ENCODE measurements around the gene ZMYND8. TPM values are rescaled to one million over a fixed set of nuclear protein-coding genes. Genes with fewer than 3 reads are reported as not detected.

Gene ZMYND8
- total RNA-seq, 1 experiment from 2014 or later: 50.7 TPM

- DNase-seq (ENCODE audit: low read depth, low spot score) (no peak), ATAC-seq (no peak)
- peak overlapping the region; percentile 16 to 28; a peak in 3 of 4 replicates for H3K4me3 ChIP-seq (ENCODE audit: low read depth in 2 of 2, low read length in 2 of 2)
- no TSS peak for BruUV-seq (replicated peaks)
- intact Hi-C loops (cut with micrococcal nuclease; ENCODE audit: unreplicated experiment) (no loop called here), in situ Hi-C loops (cut with HindIII; ENCODE audit: low pct_unique_long_range_greater_than_20kb, low sequenced_read_pairs) (no loop called here)
- H3K4me1 ChIP-seq (ENCODE audit: control insufficient read depth, insufficient read depth, low read length): peaks cover 91% of the 10 kb centered on the region
- peaks cover 2% of the 10 kb centered on the region; the same call in 1 of the 2 replicates for H3K36me3 ChIP-seq (ENCODE audit: control insufficient read depth, insufficient read depth, low read length)
- TF ChIP-seq CTCF (IDR thresholded peaks at IDR 0.05) (no peak), TCF7L2 (IDR thresholded peaks at IDR 0.05; ENCODE audit: low read depth, low read length) (no peak), SIN3A (IDR thresholded peaks at IDR 0.05; ENCODE audit: borderline replicate concordance, insufficient read depth, low read depth, low read length) (no peak), REST (IDR thresholded peaks at IDR 0.05; ENCODE audit: insufficient read depth in 1 of 2, low read depth in 2 of 2, low read length in 1 of 2) (no peak), POLR2AphosphoS5 (IDR thresholded peaks at IDR 0.05; ENCODE audit: low read depth, low read length) (no peak)
- H3K27me3 ChIP-seq (ENCODE audit: control insufficient read depth, insufficient read depth, low read length): no peaks in the 10 kb centered on the region
- ChIA-PET POLR2A (no interaction called here), CTCF (interaction anchor here (0.6 kb wide), 1 partner anchor 34 kb away, joined by 3 read pairs; no protein-coding TSS in a partner anchor)
- H3K27ac ChIP-seq (ENCODE audit: low read length): peak overlapping the region; percentile 100
- no peaks in the 10 kb centered on the region for H3K9me3 ChIP-seq (ENCODE audit: control insufficient read depth, insufficient read depth, low read depth, low read length)
Observed at GRCh38 chr20:47350181-47350550, 6.3 kb downstream of the ZMYND8 start.

GRCh38 chr20:47349365-47350180 is 6.9 kb downstream of the ZMYND8 start:
- ChIA-PET CTCF (interaction anchor here (0.6 kb wide), 1 partner anchor 35 kb away, joined by 3 read pairs; no protein-coding TSS in a partner anchor), POLR2A (interaction anchor here (0.6 to 1.9 kb wide), 2 partner anchors 9 to 181 kb away, joined by 6 to 7 read pairs; no protein-coding TSS in a partner anchor)
- BruUV-seq (replicated peaks): no TSS peak
- Histone ChIP-seq H3K36me3 (ENCODE audit: control insufficient read depth, insufficient read depth, low read length) (peaks cover 2% of the 10 kb centered on the region; the same call in 1 of the 2 replicates), H3K27ac (ENCODE audit: low read length) (peak overlapping the region; percentile 100), H3K9me3 (ENCODE audit: control insufficient read depth, insufficient read depth, low read depth, low read length) (no peaks in the 10 kb centered on the region), H3K4me3 (ENCODE audit: low read depth in 2 of 2, low read length in 2 of 2) (peak overlapping the region in 1 of 2 experiments; percentile 28; a peak in 2 of 4 replicates), H3K27me3 (ENCODE audit: control insufficient read depth, insufficient read depth, low read length) (no peaks in the 10 kb centered on the region), H3K4me1 (ENCODE audit: control insufficient read depth, insufficient read depth, low read length) (peaks cover 88% of the 10 kb centered on the region)
- ATAC-seq (no peak), DNase-seq (ENCODE audit: low read depth, low spot score) (no peak)
- no peak for TF ChIP-seq POLR2AphosphoS5 (IDR thresholded peaks at IDR 0.05; ENCODE audit: low read depth, low read length)
- no peak for TF ChIP-seq SIN3A (IDR thresholded peaks at IDR 0.05; ENCODE audit: borderline replicate concordance, insufficient read depth, low read depth, low read length)
- no peak for TF ChIP-seq CTCF (IDR thresholded peaks at IDR 0.05)
- no peak for TF ChIP-seq TCF7L2 (IDR thresholded peaks at IDR 0.05; ENCODE audit: low read depth, low read length)
- TF ChIP-seq REST (IDR thresholded peaks at IDR 0.05; ENCODE audit: insufficient read depth in 1 of 2, low read depth in 2 of 2, low read length in 1 of 2): no peak
- intact Hi-C loops (cut with micrococcal nuclease; ENCODE audit: unreplicated experiment) (no loop called here), in situ Hi-C loops (cut with HindIII; ENCODE audit: low pct_unique_long_range_greater_than_20kb, low sequenced_read_pairs) (no loop called here)

Measured in Panc1 (cell line).